Skeletal muscle satellite cell (primary cell): ENCODE results near the gene INTS11.

ENCODE experiments used
- H3K27me3 ChIP-seq: 2 replicates; pipeline ENCODE4 v1.7.0; 2013; ENCODE audit warnings: low read length; ENCODE audit not compliant: control insufficient read depth, insufficient read depth
- H3K36me3 ChIP-seq: 2 replicates; pipeline ENCODE4 v1.7.0; 2013; ENCODE audit warnings: mild to moderate bottlenecking, control low read depth, low read length; ENCODE audit not compliant: insufficient read depth
- H3K4me1 ChIP-seq: 2 replicates; pipeline ENCODE4 v1.7.0; 2013; ENCODE audit warnings: low read length; ENCODE audit not compliant: control insufficient read depth, insufficient read depth
- H3K4me2 ChIP-seq: 2 replicates; pipeline ENCODE4 v1.7.0; 2013; ENCODE audit warnings: mild to moderate bottlenecking, low read length
- H3K4me3 ChIP-seq: 2 replicates; pipeline ENCODE4 v1.7.0; 2013; ENCODE audit warnings: low read length
- H3K9ac ChIP-seq: 2 replicates; pipeline ENCODE4 v1.7.0; 2013; ENCODE audit warnings: mild to moderate bottlenecking, low read depth, low read length, moderate library complexity
- H3K9me3 ChIP-seq: replicated peaks from 2 replicates; pipeline ENCODE4 v1.7.0; 2013; ENCODE audit warnings: mild to moderate bottlenecking, control low read depth, low read length

INTS11 gene

DNA sequence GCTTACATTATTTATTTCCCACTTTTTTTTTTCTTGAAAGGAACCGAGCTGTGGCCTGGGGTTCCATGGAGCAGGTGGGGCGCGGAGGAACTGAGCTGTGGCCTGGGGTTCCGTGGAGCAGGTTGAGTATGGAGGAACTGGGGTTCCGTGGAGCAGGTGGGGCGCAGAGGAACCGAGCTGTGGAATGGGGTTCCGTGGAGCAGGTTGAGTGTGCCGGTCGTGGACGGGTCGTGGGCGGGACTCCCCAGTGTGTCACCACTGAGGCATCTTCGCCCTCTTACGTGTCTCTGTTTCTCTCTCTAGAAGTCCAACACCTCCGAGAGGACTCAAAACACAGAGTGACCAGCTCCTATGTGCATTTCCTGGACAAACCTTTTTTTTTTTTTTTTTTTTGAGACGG is 45.4 kb downstream of the INTS11 start:
- Histone ChIP-seq H3K4me1 (peaks cover 23% of the 10 kb centered on the region), H3K9ac (no peak overlapping the region), H3K27me3 (no peaks in the 10 kb centered on the region), H3K4me3 (no peak overlapping the region), H3K9me3 (no peaks in the 10 kb centered on the region), H3K36me3 (no peaks in the 10 kb centered on the region), H3K4me2 (no peak overlapping the region)

DNA sequence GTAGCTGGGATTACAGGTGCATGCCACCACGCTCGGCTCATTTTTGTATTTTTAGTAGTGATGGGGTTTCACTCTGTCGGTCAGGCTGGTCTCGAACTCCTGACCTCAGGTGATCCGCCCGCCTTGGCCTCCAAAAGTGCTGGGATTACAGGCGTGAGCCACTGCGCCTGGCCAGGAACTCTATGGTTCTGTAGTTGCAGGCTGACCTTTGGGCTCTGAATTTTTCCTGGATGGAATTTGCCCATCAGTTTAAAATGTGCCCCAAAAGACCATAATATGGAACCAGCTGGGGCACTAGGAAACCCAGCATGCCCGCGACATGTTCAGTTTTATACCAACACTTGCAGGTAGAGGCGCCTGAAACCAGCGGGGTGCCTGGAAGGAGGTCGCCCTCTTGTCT is 45.8 kb downstream of the INTS11 start:
- H3K4me3 ChIP-seq = no peak overlapping the region
- peaks cover 23% of the 10 kb centered on the region for H3K4me1 ChIP-seq
- no peaks in the 10 kb centered on the region for H3K27me3 ChIP-seq
- H3K9ac ChIP-seq = no peak overlapping the region
- H3K4me2 ChIP-seq = no peak overlapping the region
- no peaks in the 10 kb centered on the region for H3K36me3 ChIP-seq
- no peaks in the 10 kb centered on the region for H3K9me3 ChIP-seq

- no peaks in the 10 kb centered on the region for H3K27me3 ChIP-seq
- H3K36me3 ChIP-seq = peaks cover 13% of the 10 kb centered on the region
- no peak overlapping the region for H3K9ac ChIP-seq
- H3K9me3 ChIP-seq = no peaks in the 10 kb centered on the region
- no peak overlapping the region for H3K4me3 ChIP-seq
- no peak overlapping the region for H3K4me2 ChIP-seq
- H3K4me1 ChIP-seq = peaks cover 28% of the 10 kb centered on the region
Measured at GRCh38 chr1:1275836-1276235, 48.6 kb downstream of the INTS11 start.

- Histone ChIP-seq H3K36me3 (peaks cover 14% of the 10 kb centered on the region), H3K4me1 (peaks cover 35% of the 10 kb centered on the region), H3K4me3 (peak overlapping the region; percentile 99), H3K9me3 (no peaks in the 10 kb centered on the region), H3K27me3 (no peaks in the 10 kb centered on the region), H3K4me2 (peak overlapping the region; percentile 95), H3K9ac (peak overlapping the region; percentile 100)
Measured at GRCh38 chr1:1274931-1275431, 49.5 kb downstream of the INTS11 start.

- H3K27me3 ChIP-seq = no peaks in the 10 kb centered on the region
- peak overlapping the region; percentile 99 for H3K4me3 ChIP-seq
Measured at GRCh38 chr1:1274299-1274930, 50.0 kb downstream of the INTS11 start.

GRCh38 chr1:1273512-1274298 is 50.8 kb downstream of the INTS11 start, which contains the start of gene UBE2J2:
UBE2J2 (minus strand) TSS chr1:1273854; CDS start chr1:1267992, 5,862 bp downstream.
- H3K9ac ChIP-seq = peak within 1 kb of the TSS; percentile 100
- H3K27me3 ChIP-seq = no peaks in the 10 kb centered on the region
- no peaks in the 10 kb centered on the region for H3K9me3 ChIP-seq
- H3K4me3 ChIP-seq = peak within 1 kb of the TSS; percentile 99
- H3K36me3 ChIP-seq = peaks cover 18% of the 10 kb centered on the region
- H3K4me2 ChIP-seq = peak within 1 kb of the TSS; percentile 99
- peaks cover 35% of the 10 kb centered on the region for H3K4me1 ChIP-seq

More at GRCh38 chr1:1274299-1274930, 50.0 kb downstream of the INTS11 start:
- H3K36me3 ChIP-seq = peaks cover 18% of the 10 kb centered on the region
- peak overlapping the region; percentile 95 for H3K4me2 ChIP-seq
- H3K9me3 ChIP-seq = no peaks in the 10 kb centered on the region
- peak overlapping the region; percentile 100 for H3K9ac ChIP-seq
- H3K4me1 ChIP-seq = peaks cover 35% of the 10 kb centered on the region

DNA sequence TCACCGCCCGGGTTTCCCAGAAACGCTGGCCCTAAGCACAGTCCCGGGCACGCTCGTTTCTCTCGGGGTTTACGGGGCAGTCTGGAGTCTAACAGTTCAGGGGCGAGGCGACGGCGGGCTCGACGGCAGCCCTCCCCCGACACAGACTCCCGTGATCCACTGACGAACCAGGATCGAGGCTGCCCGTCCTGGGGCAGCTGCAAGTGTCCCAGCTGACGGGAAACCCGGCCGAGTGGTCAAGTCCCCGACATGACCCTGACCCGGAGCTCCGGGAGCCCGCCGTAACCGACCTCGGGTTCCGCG is 51.3 kb downstream of the INTS11 start:
- Histone ChIP-seq H3K4me3 (peak overlapping the region; percentile 99), H3K4me1 (peaks cover 35% of the 10 kb centered on the region), H3K27me3 (no peaks in the 10 kb centered on the region), H3K4me2 (peak overlapping the region; percentile 99), H3K9ac (peak overlapping the region; percentile 100), H3K9me3 (no peaks in the 10 kb centered on the region), H3K36me3 (peaks cover 22% of the 10 kb centered on the region)

- H3K4me3 ChIP-seq = peak overlapping the region; percentile 99
- peaks cover 35% of the 10 kb centered on the region for H3K4me1 ChIP-seq
- H3K27me3 ChIP-seq = no peaks in the 10 kb centered on the region
- peak overlapping the region; percentile 100 for H3K9ac ChIP-seq
- peaks cover 27% of the 10 kb centered on the region for H3K36me3 ChIP-seq
- H3K9me3 ChIP-seq = no peaks in the 10 kb centered on the region
- peak overlapping the region; percentile 99 for H3K4me2 ChIP-seq
Measured at GRCh38 chr1:1272341-1273208, 51.9 kb downstream of the INTS11 start.

GRCh38 chr1:1270813-1271212 is 53.6 kb downstream of the INTS11 start:
- H3K4me1 ChIP-seq = peaks cover 39% of the 10 kb centered on the region
- peak overlapping the region; percentile 49 for H3K4me3 ChIP-seq
- no peaks in the 10 kb centered on the region for H3K27me3 ChIP-seq
- peaks cover 36% of the 10 kb centered on the region for H3K36me3 ChIP-seq
- H3K9me3 ChIP-seq = no peaks in the 10 kb centered on the region
- peak overlapping the region; percentile 100 for H3K9ac ChIP-seq
- H3K4me2 ChIP-seq = peak overlapping the region; percentile 76

- Histone ChIP-seq H3K4me3 (no peak overlapping the region), H3K4me1 (peaks cover 51% of the 10 kb centered on the region), H3K27me3 (no peaks in the 10 kb centered on the region), H3K9me3 (no peaks in the 10 kb centered on the region), H3K4me2 (no peak overlapping the region), H3K9ac (no peak overlapping the region), H3K36me3 (peaks cover 49% of the 10 kb centered on the region)
Measured at GRCh38 chr1:1268284-1268682, 56.2 kb downstream of the INTS11 start.
